ENCODE data around the gene ROBO1.

Gene ROBO1

GRCh38 chr3:78641703-78642102, 1126.1 kb downstream of the ROBO1 start:
- no peaks in the 10 kb centered on the region for H3K9me3 ChIP-seq
- TF ChIP-seq CTCF (IDR thresholded peaks at IDR 0.05): no peak

GRCh38 chr3:78634316-78634715, 1133.5 kb downstream of the ROBO1 start:
- Histone ChIP-seq H3K27me3 (no peaks in the 10 kb centered on the region), H3K9me3 (no peaks in the 10 kb centered on the region), H3K4me3 (ENCODE audit: low read depth in 1 of 2, low read length in 1 of 2) (no peak overlapping the region), H3K36me3 (no peaks in the 10 kb centered on the region), H3K27ac (no peak overlapping the region), H3K4me1 (ENCODE audit: control insufficient read depth in 1 of 2, insufficient read depth in 1 of 2, low read depth in 1 of 2, low read length in 1 of 2) (no peaks in the 10 kb centered on the region)
- no peak for TF ChIP-seq CTCF (IDR thresholded peaks at IDR 0.05)

More at GRCh38 chr3:78641703-78642102, 1126.1 kb downstream of the ROBO1 start:
- no peak overlapping the region for H3K4me3 ChIP-seq (ENCODE audit: low read depth in 1 of 2, low read length in 1 of 2)
- H3K36me3 ChIP-seq: no peaks in the 10 kb centered on the region
- H3K4me1 ChIP-seq (ENCODE audit: control insufficient read depth in 1 of 2, insufficient read depth in 1 of 2, low read depth in 1 of 2, low read length in 1 of 2): peaks cover 11 to 12% of the 10 kb centered on the region in 2 experiments
- no peak overlapping the region for H3K27ac ChIP-seq
- H3K27me3 ChIP-seq: no peaks in the 10 kb centered on the region

- no peaks in the 10 kb centered on the region for H3K4me1 ChIP-seq (ENCODE audit: control insufficient read depth in 1 of 2, insufficient read depth in 1 of 2, low read depth in 1 of 2, low read length in 1 of 2)
- H3K9me3 ChIP-seq: no peaks in the 10 kb centered on the region
- no peaks in the 10 kb centered on the region for H3K36me3 ChIP-seq
- TF ChIP-seq CTCF (IDR thresholded peaks at IDR 0.05): no peak
- H3K27me3 ChIP-seq: no peaks in the 10 kb centered on the region
- no peak overlapping the region for H3K4me3 ChIP-seq (ENCODE audit: low read depth in 1 of 2, low read length in 1 of 2)
- no peak overlapping the region for H3K27ac ChIP-seq
These were observed 1134.2 kb downstream of the ROBO1 start for GRCh38 chr3:78633626-78634025.

- Histone ChIP-seq H3K27me3 (no peaks in the 10 kb centered on the region), H3K4me3 (ENCODE audit: low read depth in 1 of 2, low read length in 1 of 2) (no peak overlapping the region), H3K9me3 (no peaks in the 10 kb centered on the region), H3K4me1 (ENCODE audit: control insufficient read depth in 1 of 2, insufficient read depth in 1 of 2, low read depth in 1 of 2, low read length in 1 of 2) (no peaks in the 10 kb centered on the region), H3K36me3 (no peaks in the 10 kb centered on the region), H3K27ac (no peak overlapping the region)
- TF ChIP-seq CTCF (IDR thresholded peaks at IDR 0.05): no peak
These were observed 1134.8 kb downstream of the ROBO1 start for GRCh38 chr3:78632925-78633553.

- Histone ChIP-seq H3K36me3 (no peaks in the 10 kb centered on the region), H3K4me1 (ENCODE audit: control insufficient read depth in 1 of 2, insufficient read depth in 1 of 2, low read depth in 1 of 2, low read length in 1 of 2) (no peaks in the 10 kb centered on the region), H3K9me3 (no peaks in the 10 kb centered on the region), H3K4me3 (ENCODE audit: low read depth in 1 of 2, low read length in 1 of 2) (no peak overlapping the region), H3K27me3 (no peaks in the 10 kb centered on the region), H3K27ac (no peak overlapping the region)
- no peak for TF ChIP-seq CTCF (IDR thresholded peaks at IDR 0.05)
These were observed 1138.3 kb downstream of the ROBO1 start for GRCh38 chr3:78629544-78629943.
